K562 (cell line): ENCODE results near the gene IL15RA. TPM values are rescaled to one million over a fixed set of nuclear protein-coding genes. Genes with fewer than 3 reads are reported as not detected.

Experiments used
- ATF1 ChIP-seq, 2 experiments: fragments of 450-650 bp in 1 of 2; IDR thresholded peaks; 2 replicates each; pipeline ENCODE4 v1.6.1; 2016; ENCODE audit warnings: missing compliant biosample characterization in 1 of 2, missing genetic modification characterization in 1 of 2
- CREM ChIP-seq: IDR thresholded peaks from 2 replicates; pipeline ENCODE4 v1.6.1; 2014; ENCODE audit warnings: antibody characterized with exemption, low read depth
- PKNOX1 ChIP-seq: fragments of 450-650 bp; IDR thresholded peaks from 2 replicates; pipeline ENCODE4 v1.6.1; 2016
- ZNF24 ChIP-seq: fragments of 450-650 bp; IDR thresholded peaks from 2 replicates; pipeline ENCODE4 v1.6.1; 2016
- ZNF395 ChIP-seq: fragments of 200-800 bp; sonication (Bioruptor generic); IDR thresholded peaks from 2 replicates; pipeline ENCODE4 v1.6.1; 2017; ENCODE audit warnings: missing genetic modification characterization, missing compliant biosample characterization
- polyA plus RNA-seq, 8 experiments: library from polyadenylated mRNA; depleted of rRNA in 4 of 8; stranded (reverse) in 5 of 8; unstranded in 3 of 8; fragments of >200 nt; fragmentation: Nextera tagmentation in 2 of 8; fragmentation: Illumina TruSeq in 1 of 8; extraction: Ambion mirVana in 2 of 8; extraction: Trizol in 1 of 8; gene quantifications; 2 replicates each; pipeline versions ENCODE4 v1.2.1 to v1.2.3, GENCODE V29; 2011 to 2014; ENCODE audit warnings: inconsistent platforms in 1 of 8, missing spikeins in 1 of 8
- total RNA-seq, 7 experiments: library from RNA; depleted of rRNA in 6 of 7; stranded (reverse); fragments of >200 nt in 6 of 7; fragmentation: Illumina TruSeq in 2 of 7; extraction: Trizol in 2 of 7; gene quantifications; 2 replicates each; pipeline versions ENCODE4 v1.2.1 to v1.2.3, GENCODE V29; 2011 to 2021; ENCODE audit warnings: low replicate concordance in 1 of 7
- TF ChIP-seq, protein P1 (sequence below): fragments of 450-650 bp; IDR thresholded peaks from 2 replicates; pipeline ENCODE4 v1.6.1; 2016; ENCODE audit warnings: mild to moderate bottlenecking, moderate library complexity
- TF ChIP-seq, protein P2 (sequence below), 2 experiments: fragments of 450-650 bp in 1 of 2; sonication (generic) in 1 of 2; formaldehyde crosslinking in 1 of 2; IDR thresholded peaks in 1 of 2; conservative IDR thresholded peaks in 1 of 2; 2 replicates each; pipeline versions ENCODE4 v1.6.1 to v1.8.1; 2016 to 2023; ENCODE audit warnings: mild to moderate bottlenecking in 2 of 2, moderate library complexity in 2 of 2, inconsistent platforms in 1 of 2, missing genetic modification reagents in 1 of 2

Gene IL15RA
- total and polyA plus RNA-seq, 9 of the 15 experiments (the other 6 are each of a cell fraction or from before 2014, with no cell fraction given) = 1.2 to 11.7 (median 8.0) TPM

GRCh38 chr10:6013413-6014192 lies 36.3 kb upstream of the IL15RA start (continued):
- TF ChIP-seq, protein P1, sequence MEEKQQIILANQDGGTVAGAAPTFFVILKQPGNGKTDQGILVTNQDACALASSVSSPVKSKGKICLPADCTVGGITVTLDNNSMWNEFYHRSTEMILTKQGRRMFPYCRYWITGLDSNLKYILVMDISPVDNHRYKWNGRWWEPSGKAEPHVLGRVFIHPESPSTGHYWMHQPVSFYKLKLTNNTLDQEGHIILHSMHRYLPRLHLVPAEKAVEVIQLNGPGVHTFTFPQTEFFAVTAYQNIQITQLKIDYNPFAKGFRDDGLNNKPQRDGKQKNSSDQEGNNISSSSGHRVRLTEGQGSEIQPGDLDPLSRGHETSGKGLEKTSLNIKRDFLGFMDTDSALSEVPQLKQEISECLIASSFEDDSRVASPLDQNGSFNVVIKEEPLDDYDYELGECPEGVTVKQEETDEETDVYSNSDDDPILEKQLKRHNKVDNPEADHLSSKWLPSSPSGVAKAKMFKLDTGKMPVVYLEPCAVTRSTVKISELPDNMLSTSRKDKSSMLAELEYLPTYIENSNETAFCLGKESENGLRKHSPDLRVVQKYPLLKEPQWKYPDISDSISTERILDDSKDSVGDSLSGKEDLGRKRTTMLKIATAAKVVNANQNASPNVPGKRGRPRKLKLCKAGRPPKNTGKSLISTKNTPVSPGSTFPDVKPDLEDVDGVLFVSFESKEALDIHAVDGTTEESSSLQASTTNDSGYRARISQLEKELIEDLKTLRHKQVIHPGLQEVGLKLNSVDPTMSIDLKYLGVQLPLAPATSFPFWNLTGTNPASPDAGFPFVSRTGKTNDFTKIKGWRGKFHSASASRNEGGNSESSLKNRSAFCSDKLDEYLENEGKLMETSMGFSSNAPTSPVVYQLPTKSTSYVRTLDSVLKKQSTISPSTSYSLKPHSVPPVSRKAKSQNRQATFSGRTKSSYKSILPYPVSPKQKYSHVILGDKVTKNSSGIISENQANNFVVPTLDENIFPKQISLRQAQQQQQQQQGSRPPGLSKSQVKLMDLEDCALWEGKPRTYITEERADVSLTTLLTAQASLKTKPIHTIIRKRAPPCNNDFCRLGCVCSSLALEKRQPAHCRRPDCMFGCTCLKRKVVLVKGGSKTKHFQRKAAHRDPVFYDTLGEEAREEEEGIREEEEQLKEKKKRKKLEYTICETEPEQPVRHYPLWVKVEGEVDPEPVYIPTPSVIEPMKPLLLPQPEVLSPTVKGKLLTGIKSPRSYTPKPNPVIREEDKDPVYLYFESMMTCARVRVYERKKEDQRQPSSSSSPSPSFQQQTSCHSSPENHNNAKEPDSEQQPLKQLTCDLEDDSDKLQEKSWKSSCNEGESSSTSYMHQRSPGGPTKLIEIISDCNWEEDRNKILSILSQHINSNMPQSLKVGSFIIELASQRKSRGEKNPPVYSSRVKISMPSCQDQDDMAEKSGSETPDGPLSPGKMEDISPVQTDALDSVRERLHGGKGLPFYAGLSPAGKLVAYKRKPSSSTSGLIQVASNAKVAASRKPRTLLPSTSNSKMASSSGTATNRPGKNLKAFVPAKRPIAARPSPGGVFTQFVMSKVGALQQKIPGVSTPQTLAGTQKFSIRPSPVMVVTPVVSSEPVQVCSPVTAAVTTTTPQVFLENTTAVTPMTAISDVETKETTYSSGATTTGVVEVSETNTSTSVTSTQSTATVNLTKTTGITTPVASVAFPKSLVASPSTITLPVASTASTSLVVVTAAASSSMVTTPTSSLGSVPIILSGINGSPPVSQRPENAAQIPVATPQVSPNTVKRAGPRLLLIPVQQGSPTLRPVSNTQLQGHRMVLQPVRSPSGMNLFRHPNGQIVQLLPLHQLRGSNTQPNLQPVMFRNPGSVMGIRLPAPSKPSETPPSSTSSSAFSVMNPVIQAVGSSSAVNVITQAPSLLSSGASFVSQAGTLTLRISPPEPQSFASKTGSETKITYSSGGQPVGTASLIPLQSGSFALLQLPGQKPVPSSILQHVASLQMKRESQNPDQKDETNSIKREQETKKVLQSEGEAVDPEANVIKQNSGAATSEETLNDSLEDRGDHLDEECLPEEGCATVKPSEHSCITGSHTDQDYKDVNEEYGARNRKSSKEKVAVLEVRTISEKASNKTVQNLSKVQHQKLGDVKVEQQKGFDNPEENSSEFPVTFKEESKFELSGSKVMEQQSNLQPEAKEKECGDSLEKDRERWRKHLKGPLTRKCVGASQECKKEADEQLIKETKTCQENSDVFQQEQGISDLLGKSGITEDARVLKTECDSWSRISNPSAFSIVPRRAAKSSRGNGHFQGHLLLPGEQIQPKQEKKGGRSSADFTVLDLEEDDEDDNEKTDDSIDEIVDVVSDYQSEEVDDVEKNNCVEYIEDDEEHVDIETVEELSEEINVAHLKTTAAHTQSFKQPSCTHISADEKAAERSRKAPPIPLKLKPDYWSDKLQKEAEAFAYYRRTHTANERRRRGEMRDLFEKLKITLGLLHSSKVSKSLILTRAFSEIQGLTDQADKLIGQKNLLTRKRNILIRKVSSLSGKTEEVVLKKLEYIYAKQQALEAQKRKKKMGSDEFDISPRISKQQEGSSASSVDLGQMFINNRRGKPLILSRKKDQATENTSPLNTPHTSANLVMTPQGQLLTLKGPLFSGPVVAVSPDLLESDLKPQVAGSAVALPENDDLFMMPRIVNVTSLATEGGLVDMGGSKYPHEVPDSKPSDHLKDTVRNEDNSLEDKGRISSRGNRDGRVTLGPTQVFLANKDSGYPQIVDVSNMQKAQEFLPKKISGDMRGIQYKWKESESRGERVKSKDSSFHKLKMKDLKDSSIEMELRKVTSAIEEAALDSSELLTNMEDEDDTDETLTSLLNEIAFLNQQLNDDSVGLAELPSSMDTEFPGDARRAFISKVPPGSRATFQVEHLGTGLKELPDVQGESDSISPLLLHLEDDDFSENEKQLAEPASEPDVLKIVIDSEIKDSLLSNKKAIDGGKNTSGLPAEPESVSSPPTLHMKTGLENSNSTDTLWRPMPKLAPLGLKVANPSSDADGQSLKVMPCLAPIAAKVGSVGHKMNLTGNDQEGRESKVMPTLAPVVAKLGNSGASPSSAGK = 0 out of 2 replicates have a peak, but pooled peaks have one; percentile 12
- TF ChIP-seq, protein P2, sequence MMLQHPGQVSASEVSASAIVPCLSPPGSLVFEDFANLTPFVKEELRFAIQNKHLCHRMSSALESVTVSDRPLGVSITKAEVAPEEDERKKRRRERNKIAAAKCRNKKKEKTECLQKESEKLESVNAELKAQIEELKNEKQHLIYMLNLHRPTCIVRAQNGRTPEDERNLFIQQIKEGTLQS (IDR thresholded peaks at IDR 0.05) = peak; percentile 49
- TF ChIP-seq, protein P2 (CRISPR knock-in tag; conservative IDR thresholded peaks at IDR 0.05) = no peak
- TF ChIP-seq PKNOX1 = peak; percentile 29; the same call in 1 of the 2 replicates
- no peak for TF ChIP-seq ZNF395 (CRISPR knock-in tag)
- TF ChIP-seq CREM = 0 out of 2 replicates have a peak, but pooled peaks have one; percentile 3
- no peak; the same call in 1 of the 2 replicates for TF ChIP-seq ATF1 (CRISPR knock-in tag; IDR thresholded peaks at IDR 0.05)
- TF ChIP-seq ATF1 (tag; IDR thresholded peaks at IDR 0.05) = 0 out of 2 replicates have a peak, but pooled peaks have one; percentile 16
- no peak for TF ChIP-seq ZNF24
- TF ChIP-seq, all 486 proteins: peak for 5
